ENCODE results near the gene CAB39.
A peak's percentile ranks its signal among the peaks of the same experiment; 100 is the strongest.

The CAB39 gene

GRCh38 chr2:230819433-230819832, 106.8 kb downstream of the CAB39 start:
- H3K9me3 Mint-ChIP-seq = no peaks in the 10 kb centered on the region
- H3K27me3 Mint-ChIP-seq (ENCODE audit: low read depth, poor library complexity) = no peaks in the 10 kb centered on the region
- no peak for TF ChIP-seq CTCF (IDR thresholded peaks at IDR 0.05)
- DNase-seq = no peak
- H3K27ac Mint-ChIP-seq = no peak overlapping the region
- H3K4me3 Mint-ChIP-seq = no peak overlapping the region
- peaks cover 29% of the 10 kb centered on the region for H3K36me3 Mint-ChIP-seq (ENCODE audit: low read depth)
- peaks cover 28% of the 10 kb centered on the region for H3K4me1 Mint-ChIP-seq

DNA sequence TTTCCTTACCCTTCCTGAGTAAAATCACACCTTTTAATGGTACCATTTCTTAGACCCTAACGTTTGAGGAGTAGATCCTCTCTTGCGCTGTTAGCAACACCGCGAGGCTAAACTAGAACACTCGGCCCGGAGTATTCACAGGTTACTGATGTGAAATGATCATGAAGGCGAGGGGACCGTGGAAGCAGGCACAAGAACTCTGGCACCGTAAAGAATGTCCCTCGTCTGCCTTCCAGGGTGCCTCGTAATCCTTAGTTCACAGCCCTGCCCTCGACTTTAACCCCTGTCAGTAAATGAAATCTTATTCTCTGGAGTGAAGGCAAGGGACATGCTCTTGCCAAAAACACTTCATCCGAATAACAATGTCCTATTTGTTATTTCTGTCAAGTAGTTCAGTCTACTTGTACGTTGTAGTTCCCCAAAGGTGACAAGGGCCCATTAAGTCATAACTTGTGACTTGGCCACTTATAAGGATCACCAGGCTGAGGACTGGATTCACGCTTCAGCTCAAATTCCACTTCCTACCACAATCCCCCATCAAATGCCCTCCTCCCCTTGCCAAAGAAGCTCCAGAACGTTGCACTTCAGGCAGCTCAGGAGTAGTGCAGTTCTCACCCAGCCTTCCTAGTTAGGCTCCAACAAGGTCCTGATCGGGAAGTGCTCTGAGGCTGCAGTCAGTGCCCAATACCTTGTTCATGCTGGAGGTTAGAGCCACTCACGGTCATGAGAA, 108.8 kb downstream of the CAB39 start:
- H3K9me3 Mint-ChIP-seq = no peaks in the 10 kb centered on the region
- DNase-seq = no peak
- H3K27me3 Mint-ChIP-seq (ENCODE audit: low read depth, poor library complexity) = no peaks in the 10 kb centered on the region
- peak overlapping the region; percentile 50 for H3K27ac Mint-ChIP-seq
- TF ChIP-seq CTCF (IDR thresholded peaks at IDR 0.05) = no peak
- no peak overlapping the region for H3K4me3 Mint-ChIP-seq
- H3K36me3 Mint-ChIP-seq (ENCODE audit: low read depth) = peaks cover 27% of the 10 kb centered on the region
- peaks cover 21% of the 10 kb centered on the region for H3K4me1 Mint-ChIP-seq

DNA sequence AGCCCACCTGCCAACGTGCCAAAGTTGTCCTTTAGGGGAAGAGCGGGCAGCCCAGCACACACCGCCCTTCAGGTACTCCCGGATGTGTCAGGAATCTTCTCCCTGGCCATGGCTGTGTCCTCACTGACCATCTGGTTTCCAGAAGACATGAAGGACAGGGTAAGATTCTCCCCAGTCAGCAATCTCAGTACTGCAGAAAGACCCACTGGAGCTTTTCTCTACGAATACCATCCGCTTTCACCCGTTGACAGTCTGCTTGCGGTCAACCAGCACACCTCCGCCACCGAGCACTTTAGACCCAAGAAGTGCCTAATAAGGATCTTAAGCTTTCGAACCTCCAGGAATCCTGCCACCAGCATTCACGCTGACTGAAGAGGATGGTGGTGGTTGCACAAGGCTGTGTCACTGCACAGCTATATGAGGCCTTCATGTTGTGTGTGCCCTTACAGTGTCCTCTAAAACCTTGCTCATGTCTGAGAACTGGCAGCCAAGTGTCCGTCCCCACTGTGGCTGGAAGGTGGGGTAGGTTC, 109.4 kb downstream of the CAB39 start:
- H3K4me3 Mint-ChIP-seq = no peak overlapping the region
- no peak for TF ChIP-seq CTCF (IDR thresholded peaks at IDR 0.05)

GRCh38 chr2:230823264-230823964, 110.8 kb downstream of the CAB39 start:
- Mint-ChIP-seq H3K27me3 (ENCODE audit: low read depth, poor library complexity) (no peaks in the 10 kb centered on the region), H3K9me3 (no peaks in the 10 kb centered on the region), H3K27ac (no peak overlapping the region), H3K36me3 (ENCODE audit: low read depth) (peaks cover 7% of the 10 kb centered on the region), H3K4me3 (no peak overlapping the region), H3K4me1 (peaks cover 21% of the 10 kb centered on the region)
- no peak for TF ChIP-seq CTCF (IDR thresholded peaks at IDR 0.05)
- DNase-seq = no peak

More for the DNA sequence above, 109.4 kb downstream of the CAB39 start:
- Mint-ChIP-seq H3K9me3 (no peaks in the 10 kb centered on the region), H3K36me3 (ENCODE audit: low read depth) (peaks cover 21% of the 10 kb centered on the region), H3K4me1 (peaks cover 21% of the 10 kb centered on the region), H3K27me3 (ENCODE audit: low read depth, poor library complexity) (no peaks in the 10 kb centered on the region), H3K27ac (no peak overlapping the region)
- no peak for DNase-seq

- no peak overlapping the region for H3K4me3 Mint-ChIP-seq
- DNase-seq = peak; percentile 66
- no peaks in the 10 kb centered on the region for H3K36me3 Mint-ChIP-seq (ENCODE audit: low read depth)
- peak; percentile 72 for TF ChIP-seq CTCF (IDR thresholded peaks at IDR 0.05)
- H3K4me1 Mint-ChIP-seq = peaks cover 21% of the 10 kb centered on the region
- no peaks in the 10 kb centered on the region for H3K9me3 Mint-ChIP-seq
- H3K27me3 Mint-ChIP-seq (ENCODE audit: low read depth, poor library complexity) = peaks cover 3% of the 10 kb centered on the region
- H3K27ac Mint-ChIP-seq = no peak overlapping the region
Measured at GRCh38 chr2:230824406-230824978, 111.8 kb downstream of the CAB39 start.
